ENCODE measurements around the gene RXRG.

The RXRG gene

DNA sequence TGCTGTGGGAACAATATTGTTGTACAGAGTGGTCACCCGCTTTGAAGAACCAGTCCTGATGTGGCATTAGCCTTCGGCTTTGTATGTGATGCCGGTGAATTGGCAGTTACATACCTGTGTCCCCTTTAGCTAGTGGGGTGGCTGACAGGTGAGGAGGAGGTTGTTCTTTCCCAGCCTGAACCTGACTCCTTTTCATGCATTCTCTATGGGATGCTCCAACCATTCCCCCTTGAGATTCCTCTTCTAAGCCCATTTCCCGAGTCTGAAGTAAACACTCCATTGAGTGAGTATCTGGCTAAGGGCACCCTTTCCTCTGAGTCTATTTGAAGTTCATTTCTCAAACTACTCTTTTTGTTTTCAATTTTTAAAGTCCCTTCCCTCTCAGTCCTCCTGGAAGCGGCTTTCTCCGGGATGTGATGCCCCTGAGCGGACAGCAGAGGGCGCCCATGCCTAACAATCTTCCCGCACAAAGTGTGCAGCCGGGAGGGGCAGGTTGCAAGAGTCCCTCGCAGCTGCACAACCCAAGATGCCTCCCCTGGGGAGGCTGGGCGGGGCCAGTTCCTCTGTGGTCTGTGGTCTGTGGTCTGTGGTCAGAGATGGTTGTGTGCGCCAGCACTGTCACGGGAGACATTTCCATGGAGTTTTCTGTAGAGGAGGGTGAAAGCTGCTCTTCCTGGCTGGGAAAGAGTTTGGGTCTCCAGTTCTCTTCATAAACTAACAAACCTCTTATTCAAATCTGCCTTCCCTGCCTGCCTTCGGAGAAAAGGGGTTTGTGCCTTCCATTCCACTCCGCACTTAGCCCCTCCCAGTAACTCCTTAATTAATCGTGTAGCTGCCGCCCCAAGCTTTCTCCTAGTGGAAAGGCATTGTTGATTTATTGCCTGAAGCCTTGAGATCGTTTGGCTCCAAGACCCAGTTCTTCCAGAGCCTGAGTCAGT lies 52.0 kb downstream of the RXRG start:
- H2AFZ ChIP-seq (ENCODE audit: low read depth, low read length), result no peak overlapping the region
- H3K27me3 ChIP-seq (ENCODE audit: insufficient read depth, low read length), result peaks cover 7% of the 10 kb centered on the region
- no peak overlapping the region for H3K4me3 ChIP-seq (ENCODE audit: low read length)

GRCh38 chr1:165389609-165390008 lies 55.3 kb downstream of the RXRG start:
- no peaks in the 10 kb centered on the region for H3K9me3 ChIP-seq (ENCODE audit: low read length)
- no peak overlapping the region for H2AFZ ChIP-seq (ENCODE audit: low read depth, low read length)
- H3K36me3 ChIP-seq (ENCODE audit: insufficient read depth, low read length), result no peaks in the 10 kb centered on the region
- peaks cover 7% of the 10 kb centered on the region for H3K27me3 ChIP-seq (ENCODE audit: insufficient read depth, low read length)
- H3K4me3 ChIP-seq (ENCODE audit: low read length), result no peak overlapping the region
- no peaks in the 10 kb centered on the region for H3K4me1 ChIP-seq (ENCODE audit: insufficient read depth, low read length)

More for the DNA sequence above, 52.0 kb downstream of the RXRG start:
- Histone ChIP-seq H3K4me1 (ENCODE audit: insufficient read depth, low read length) (no peaks in the 10 kb centered on the region), H3K9me3 (ENCODE audit: low read length) (no peaks in the 10 kb centered on the region), H3K36me3 (ENCODE audit: insufficient read depth, low read length) (no peaks in the 10 kb centered on the region)

GRCh38 chr1:165387961-165388360 lies 57.0 kb downstream of the RXRG start:
- Histone ChIP-seq H3K36me3 (ENCODE audit: insufficient read depth, low read length) (no peaks in the 10 kb centered on the region), H2AFZ (ENCODE audit: low read depth, low read length) (no peak overlapping the region), H3K27me3 (ENCODE audit: insufficient read depth, low read length) (peaks cover 7% of the 10 kb centered on the region), H3K9me3 (ENCODE audit: low read length) (no peaks in the 10 kb centered on the region), H3K4me3 (ENCODE audit: low read length) (no peak overlapping the region), H3K4me1 (ENCODE audit: insufficient read depth, low read length) (no peaks in the 10 kb centered on the region)

DNA sequence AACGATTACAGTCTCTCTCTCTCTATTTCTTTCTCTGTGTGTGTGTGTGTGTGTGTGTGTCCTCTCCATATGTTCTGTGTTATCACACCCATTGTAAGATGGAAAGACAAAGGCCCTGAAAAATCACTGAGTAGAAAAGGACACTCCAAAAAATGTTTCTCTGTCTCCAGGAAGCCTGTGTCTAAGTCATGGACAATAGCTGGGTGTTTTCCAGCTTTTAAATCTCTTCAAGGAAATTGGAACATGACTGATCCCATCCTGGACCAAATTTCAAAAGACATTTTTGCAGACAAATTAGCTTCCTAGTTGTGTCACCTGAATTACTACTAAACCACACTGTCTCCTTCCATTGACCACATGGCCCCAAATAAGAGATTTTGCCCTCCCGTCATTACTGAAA lies 57.4 kb downstream of the RXRG start:
- Histone ChIP-seq H3K36me3 (ENCODE audit: insufficient read depth, low read length) (no peaks in the 10 kb centered on the region), H3K4me3 (ENCODE audit: low read length) (no peak overlapping the region), H3K4me1 (ENCODE audit: insufficient read depth, low read length) (no peaks in the 10 kb centered on the region), H2AFZ (ENCODE audit: low read depth, low read length) (no peak overlapping the region), H3K9me3 (ENCODE audit: low read length) (no peaks in the 10 kb centered on the region), H3K27me3 (ENCODE audit: insufficient read depth, low read length) (peaks cover 7% of the 10 kb centered on the region)

DNA sequence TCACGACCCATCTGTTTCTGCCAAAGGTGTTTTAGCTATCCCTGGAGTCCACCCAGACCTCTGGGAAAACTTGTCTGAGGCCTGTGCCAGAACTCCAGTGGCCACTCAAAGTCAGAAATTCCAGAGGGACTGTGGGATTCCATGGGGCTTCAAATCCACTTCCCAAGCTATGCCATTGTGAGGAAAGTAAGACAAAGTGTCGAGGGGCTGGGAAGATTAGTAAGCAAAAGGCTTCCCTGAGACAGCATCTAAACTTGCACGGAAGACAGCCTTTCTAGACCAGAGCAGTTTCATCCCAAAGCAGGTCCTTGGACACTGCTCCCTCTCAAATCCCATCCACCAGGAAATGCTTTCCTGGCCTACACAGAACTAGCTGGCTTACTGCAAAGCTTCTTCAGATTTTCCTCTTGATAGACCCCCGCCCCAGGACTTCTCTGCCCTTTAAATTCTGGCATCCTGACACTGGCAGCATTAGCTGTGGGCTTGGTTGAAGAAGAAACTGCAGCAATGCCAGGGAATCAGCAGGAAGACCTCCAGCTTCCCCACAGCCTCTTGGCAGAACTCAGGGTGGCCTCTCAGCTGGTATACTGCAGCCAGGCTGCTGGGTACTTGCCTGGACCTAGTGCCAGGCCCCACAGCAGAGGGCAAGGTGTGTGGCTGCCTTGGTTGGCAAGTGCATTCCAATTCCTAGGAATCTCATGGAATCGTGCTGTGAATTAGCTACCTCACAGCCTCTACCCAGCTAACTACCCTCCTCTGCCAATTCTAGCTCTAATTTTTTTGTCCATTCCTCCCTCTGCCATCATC lies 61.1 kb downstream of the RXRG start:
- Histone ChIP-seq H3K4me3 (ENCODE audit: low read length) (no peak overlapping the region), H3K36me3 (ENCODE audit: insufficient read depth, low read length) (no peaks in the 10 kb centered on the region), H3K4me1 (ENCODE audit: insufficient read depth, low read length) (no peaks in the 10 kb centered on the region), H3K27me3 (ENCODE audit: insufficient read depth, low read length) (peaks cover 2% of the 10 kb centered on the region), H3K9me3 (ENCODE audit: low read length) (no peaks in the 10 kb centered on the region), H2AFZ (ENCODE audit: low read depth, low read length) (no peak overlapping the region)

DNA sequence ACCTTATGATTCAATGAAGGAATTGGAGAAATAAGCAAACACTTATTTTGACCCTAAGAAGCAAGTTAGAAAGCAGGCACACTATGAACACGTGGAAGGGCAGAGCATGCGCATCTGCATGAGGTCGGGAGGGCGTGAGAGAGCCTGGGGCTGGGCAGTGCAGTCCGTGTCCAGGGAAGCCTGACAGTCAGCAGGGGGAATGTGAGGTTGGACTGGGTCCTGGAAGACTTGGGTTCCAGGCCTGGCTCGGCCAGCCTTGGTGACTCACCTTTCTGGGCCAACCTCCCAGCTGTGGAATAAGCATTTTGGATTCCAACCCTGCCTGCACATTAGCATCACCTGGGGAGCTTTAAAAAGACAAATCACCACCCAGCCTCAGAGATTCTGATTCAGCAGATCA lies 61.9 kb downstream of the RXRG start:
- peaks cover 2% of the 10 kb centered on the region for H3K27me3 ChIP-seq (ENCODE audit: insufficient read depth, low read length)
- no peaks in the 10 kb centered on the region for H3K9me3 ChIP-seq (ENCODE audit: low read length)
- no peak overlapping the region for H2AFZ ChIP-seq (ENCODE audit: low read depth, low read length)
- no peaks in the 10 kb centered on the region for H3K4me1 ChIP-seq (ENCODE audit: insufficient read depth, low read length)
- no peaks in the 10 kb centered on the region for H3K36me3 ChIP-seq (ENCODE audit: insufficient read depth, low read length)
- H3K4me3 ChIP-seq (ENCODE audit: low read length), result no peak overlapping the region

GRCh38 chr1:165381745-165382505 lies 63.0 kb downstream of the RXRG start:
- Histone ChIP-seq H3K9me3 (ENCODE audit: low read length) (no peaks in the 10 kb centered on the region), H3K4me3 (ENCODE audit: low read length) (no peak overlapping the region), H3K36me3 (ENCODE audit: insufficient read depth, low read length) (no peaks in the 10 kb centered on the region), H2AFZ (ENCODE audit: low read depth, low read length) (no peak overlapping the region), H3K4me1 (ENCODE audit: insufficient read depth, low read length) (no peaks in the 10 kb centered on the region), H3K27me3 (ENCODE audit: insufficient read depth, low read length) (peaks cover 4% of the 10 kb centered on the region)

GRCh38 chr1:165376811-165377311 lies 68.1 kb downstream of the RXRG start:
- Histone ChIP-seq H3K27me3 (ENCODE audit: insufficient read depth, low read length) (peaks cover 40% of the 10 kb centered on the region), H2AFZ (ENCODE audit: low read depth, low read length) (no peak overlapping the region), H3K4me3 (ENCODE audit: low read length) (no peak overlapping the region), H3K36me3 (ENCODE audit: insufficient read depth, low read length) (no peaks in the 10 kb centered on the region), H3K9me3 (ENCODE audit: low read length) (no peaks in the 10 kb centered on the region), H3K4me1 (ENCODE audit: insufficient read depth, low read length) (peaks cover 4% of the 10 kb centered on the region)

- Histone ChIP-seq H3K36me3 (ENCODE audit: insufficient read depth, low read length) (no peaks in the 10 kb centered on the region), H3K9me3 (ENCODE audit: low read length) (no peaks in the 10 kb centered on the region), H2AFZ (ENCODE audit: low read depth, low read length) (no peak overlapping the region), H3K4me3 (ENCODE audit: low read length) (no peak overlapping the region), H3K27me3 (ENCODE audit: insufficient read depth, low read length) (peaks cover 40% of the 10 kb centered on the region), H3K4me1 (ENCODE audit: insufficient read depth, low read length) (peaks cover 4% of the 10 kb centered on the region)
Observed at GRCh38 chr1:165376041-165376810, 68.7 kb downstream of the RXRG start.

GRCh38 chr1:165375623-165376022 lies 69.3 kb downstream of the RXRG start:
- Histone ChIP-seq H2AFZ (ENCODE audit: low read depth, low read length) (no peak overlapping the region), H3K27me3 (ENCODE audit: insufficient read depth, low read length) (peaks cover 40% of the 10 kb centered on the region), H3K9me3 (ENCODE audit: low read length) (no peaks in the 10 kb centered on the region), H3K4me1 (ENCODE audit: insufficient read depth, low read length) (peaks cover 4% of the 10 kb centered on the region), H3K36me3 (ENCODE audit: insufficient read depth, low read length) (no peaks in the 10 kb centered on the region), H3K4me3 (ENCODE audit: low read length) (no peak overlapping the region)

GRCh38 chr1:165371588-165372225 lies 73.2 kb downstream of the RXRG start:
- H2AFZ ChIP-seq (ENCODE audit: low read depth, low read length), result no peak overlapping the region
- H3K4me1 ChIP-seq (ENCODE audit: insufficient read depth, low read length), result peaks cover 4% of the 10 kb centered on the region
- H3K36me3 ChIP-seq (ENCODE audit: insufficient read depth, low read length), result no peaks in the 10 kb centered on the region
- H3K4me3 ChIP-seq (ENCODE audit: low read length), result no peak overlapping the region
- H3K9me3 ChIP-seq (ENCODE audit: low read length), result no peaks in the 10 kb centered on the region
- H3K27me3 ChIP-seq (ENCODE audit: insufficient read depth, low read length), result peaks cover 34% of the 10 kb centered on the region
